Neural progenitor cell (in vitro differentiated cells): Measurements from ENCODE around the gene BRAT1.

Experiments used
- EZH2 ChIP-seq: fragments of 200-600 bp; sonication (generic); IDR thresholded peaks from 2 replicates; pipeline ENCODE4 v1.6.1; 2017; ENCODE audit warnings: antibody characterized with exemption, mild to moderate bottlenecking, moderate library complexity
- EZH2phosphoT487 ChIP-seq: fragments of 200-600 bp; sonication (generic); IDR thresholded peaks from 2 replicates; pipeline ENCODE4 v1.6.1; 2017; ENCODE audit warnings: antibody characterized with exemption
- TF ChIP-seq, protein P1 (sequence below): fragments of 200-600 bp; sonication (generic); IDR thresholded peaks from 2 replicates; pipeline ENCODE4 v1.5.1; 2017; ENCODE audit warnings: antibody characterized with exemption, mild to moderate bottlenecking

DNA sequence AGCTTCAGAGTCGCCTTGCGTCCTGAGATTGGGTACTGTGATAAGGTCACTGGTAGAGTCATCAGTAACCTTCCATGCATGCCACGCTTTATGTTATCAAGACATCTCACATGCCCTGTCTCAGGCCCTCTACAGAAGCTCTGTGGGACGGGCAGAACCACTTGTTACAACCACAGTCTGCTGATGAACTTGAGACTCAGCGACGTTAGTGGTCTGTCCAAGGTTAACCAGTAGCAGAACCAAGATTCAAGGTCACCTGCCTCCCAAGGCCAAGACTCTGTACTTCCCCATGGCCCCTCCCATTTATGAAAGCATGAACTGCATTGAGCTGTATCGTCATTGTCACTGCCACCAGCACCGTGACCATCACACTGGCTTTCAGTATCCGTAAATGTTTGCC is 18.4 kb upstream of the BRAT1 start:
- TF ChIP-seq EZH2 = no peak
- TF ChIP-seq, protein P1, sequence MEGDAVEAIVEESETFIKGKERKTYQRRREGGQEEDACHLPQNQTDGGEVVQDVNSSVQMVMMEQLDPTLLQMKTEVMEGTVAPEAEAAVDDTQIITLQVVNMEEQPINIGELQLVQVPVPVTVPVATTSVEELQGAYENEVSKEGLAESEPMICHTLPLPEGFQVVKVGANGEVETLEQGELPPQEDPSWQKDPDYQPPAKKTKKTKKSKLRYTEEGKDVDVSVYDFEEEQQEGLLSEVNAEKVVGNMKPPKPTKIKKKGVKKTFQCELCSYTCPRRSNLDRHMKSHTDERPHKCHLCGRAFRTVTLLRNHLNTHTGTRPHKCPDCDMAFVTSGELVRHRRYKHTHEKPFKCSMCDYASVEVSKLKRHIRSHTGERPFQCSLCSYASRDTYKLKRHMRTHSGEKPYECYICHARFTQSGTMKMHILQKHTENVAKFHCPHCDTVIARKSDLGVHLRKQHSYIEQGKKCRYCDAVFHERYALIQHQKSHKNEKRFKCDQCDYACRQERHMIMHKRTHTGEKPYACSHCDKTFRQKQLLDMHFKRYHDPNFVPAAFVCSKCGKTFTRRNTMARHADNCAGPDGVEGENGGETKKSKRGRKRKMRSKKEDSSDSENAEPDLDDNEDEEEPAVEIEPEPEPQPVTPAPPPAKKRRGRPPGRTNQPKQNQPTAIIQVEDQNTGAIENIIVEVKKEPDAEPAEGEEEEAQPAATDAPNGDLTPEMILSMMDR = no peak
- no peak for TF ChIP-seq EZH2phosphoT487
